SJCRH30 (cell line): ENCODE results near the gene EARS2. TPM values are rescaled to one million over a fixed set of nuclear protein-coding genes. Genes with fewer than 3 reads are reported as not detected.

ENCODE experiments used
- DNase-seq, 2 experiments: peaks; one replicate each; pipeline ENCODE4 v3.0.0-alpha.2; 2015 to 2020
- H3K27ac ChIP-seq: fragments of 250-450 bp; sonication (Bioruptor Pico); 2 replicates; pipeline ENCODE4 v1.5.1; 2020; ENCODE audit warnings: mild to moderate bottlenecking, moderate library complexity
- H3K27me3 ChIP-seq: fragments of 250-450 bp; sonication (Bioruptor Pico); 2 replicates; pipeline ENCODE4 v1.5.1; 2020; ENCODE audit warnings: mild to moderate bottlenecking, moderate library complexity
- H3K36me3 ChIP-seq: fragments of 250-450 bp; sonication (Bioruptor Pico); 2 replicates; pipeline ENCODE4 v1.5.1; 2020; ENCODE audit warnings: mild to moderate bottlenecking, moderate library complexity
- H3K4me1 ChIP-seq: fragments of 250-450 bp; sonication (Bioruptor Pico); 2 replicates; pipeline ENCODE4 v1.5.1; 2020; ENCODE audit warnings: mild to moderate bottlenecking, moderate library complexity
- H3K4me3 ChIP-seq: fragments of 250-450 bp; sonication (Bioruptor Pico); 2 replicates; pipeline ENCODE4 v1.5.1; 2020; ENCODE audit warnings: mild to moderate bottlenecking, moderate library complexity
- H3K9me3 ChIP-seq: fragments of 250-450 bp; sonication (Bioruptor Pico); replicated peaks from 2 replicates; pipeline ENCODE4 v1.5.1; 2020; ENCODE audit warnings: mild to moderate bottlenecking, moderate library complexity
- total RNA-seq: library from RNA; depleted of rRNA; stranded (reverse); fragments of >200 nt; shearing (Covaris generic); gene quantifications from 2 replicates; pipeline ENCODE4 v1.2.3, GENCODE V29; 2014

Gene EARS2
- total RNA-seq, 1 experiment from 2014 or later: 25.9 TPM

GRCh38 chr16:23578101-23578830 lies 21.1 kb upstream of the EARS2 start:
- no peaks in the 10 kb centered on the region for H3K27me3 ChIP-seq
- H3K36me3 ChIP-seq: peaks cover 18% of the 10 kb centered on the region
- no peaks in the 10 kb centered on the region for H3K4me1 ChIP-seq
- H3K27ac ChIP-seq: no peak overlapping the region
- no peak overlapping the region for H3K4me3 ChIP-seq
- H3K9me3 ChIP-seq: no peaks in the 10 kb centered on the region
- DNase-seq: no peak

- no peak for DNase-seq
- no peaks in the 10 kb centered on the region for H3K4me1 ChIP-seq
Measured at GRCh38 chr16:23577493-23577892, 20.3 kb upstream of the EARS2 start.

GRCh38 chr16:23575834-23576233 lies 18.7 kb upstream of the EARS2 start:
- H3K9me3 ChIP-seq: no peaks in the 10 kb centered on the region
- H3K27me3 ChIP-seq: no peaks in the 10 kb centered on the region
- H3K36me3 ChIP-seq: peaks cover 18% of the 10 kb centered on the region
- no peaks in the 10 kb centered on the region for H3K4me1 ChIP-seq
- no peak for DNase-seq
- no peak overlapping the region for H3K4me3 ChIP-seq
- no peak overlapping the region for H3K27ac ChIP-seq

More at GRCh38 chr16:23577493-23577892, 20.3 kb upstream of the EARS2 start:
- H3K27ac ChIP-seq: no peak overlapping the region
- H3K4me3 ChIP-seq: no peak overlapping the region
- no peaks in the 10 kb centered on the region for H3K27me3 ChIP-seq
- peaks cover 24% of the 10 kb centered on the region for H3K36me3 ChIP-seq
- H3K9me3 ChIP-seq: no peaks in the 10 kb centered on the region

GRCh38 chr16:23573817-23574216 lies 16.7 kb upstream of the EARS2 start:
- H3K4me3 ChIP-seq: no peak overlapping the region
- peaks cover 15% of the 10 kb centered on the region for H3K36me3 ChIP-seq
- no peak overlapping the region for H3K27ac ChIP-seq
- DNase-seq: no peak
- no peaks in the 10 kb centered on the region for H3K9me3 ChIP-seq
- H3K27me3 ChIP-seq: no peaks in the 10 kb centered on the region
- H3K4me1 ChIP-seq: no peaks in the 10 kb centered on the region

- no peaks in the 10 kb centered on the region for H3K9me3 ChIP-seq
- peak; percentile 10 to 34 for DNase-seq
- H3K36me3 ChIP-seq: peaks cover 23% of the 10 kb centered on the region
- H3K27ac ChIP-seq: no peak overlapping the region
- H3K4me3 ChIP-seq: no peak overlapping the region
- H3K4me1 ChIP-seq: no peaks in the 10 kb centered on the region
- H3K27me3 ChIP-seq: no peaks in the 10 kb centered on the region
Measured at GRCh38 chr16:23572394-23572793, 15.2 kb upstream of the EARS2 start.

- Histone ChIP-seq H3K4me1 (no peaks in the 10 kb centered on the region), H3K27me3 (no peaks in the 10 kb centered on the region), H3K27ac (no peak overlapping the region), H3K4me3 (no peak overlapping the region), H3K36me3 (peaks cover 28% of the 10 kb centered on the region), H3K9me3 (no peaks in the 10 kb centered on the region)
- no peak for DNase-seq
Measured at GRCh38 chr16:23571895-23572294, 14.7 kb upstream of the EARS2 start.

- H3K9me3 ChIP-seq: no peaks in the 10 kb centered on the region
- H3K27me3 ChIP-seq: no peaks in the 10 kb centered on the region
- no peaks in the 10 kb centered on the region for H3K4me1 ChIP-seq
- H3K4me3 ChIP-seq: no peak overlapping the region
- H3K36me3 ChIP-seq: peaks cover 29% of the 10 kb centered on the region
- DNase-seq: no peak
- no peak overlapping the region for H3K27ac ChIP-seq
Measured at GRCh38 chr16:23570992-23571632, 14.0 kb upstream of the EARS2 start.

- DNase-seq: peak; percentile 19
- Histone ChIP-seq H3K27ac (no peak overlapping the region), H3K27me3 (no peaks in the 10 kb centered on the region), H3K4me3 (no peak overlapping the region), H3K36me3 (peaks cover 50% of the 10 kb centered on the region), H3K9me3 (no peaks in the 10 kb centered on the region), H3K4me1 (no peaks in the 10 kb centered on the region)
Measured at GRCh38 chr16:23567602-23568001, 10.5 kb upstream of the EARS2 start.

- no peak overlapping the region for H3K27ac ChIP-seq
- DNase-seq: no peak
- H3K4me1 ChIP-seq: no peaks in the 10 kb centered on the region
- H3K9me3 ChIP-seq: no peaks in the 10 kb centered on the region
- no peak overlapping the region for H3K4me3 ChIP-seq
- peaks cover 49% of the 10 kb centered on the region for H3K36me3 ChIP-seq
- H3K27me3 ChIP-seq: no peaks in the 10 kb centered on the region
Measured at GRCh38 chr16:23566724-23567123, 9.6 kb upstream of the EARS2 start.

GRCh38 chr16:23564575-23565363 lies 7.6 kb upstream of the EARS2 start:
- H3K36me3 ChIP-seq: peaks cover 59% of the 10 kb centered on the region
- DNase-seq: no peak
- no peaks in the 10 kb centered on the region for H3K27me3 ChIP-seq
- H3K4me1 ChIP-seq: no peaks in the 10 kb centered on the region
- no peaks in the 10 kb centered on the region for H3K9me3 ChIP-seq
- no peak overlapping the region for H3K4me3 ChIP-seq
- no peak overlapping the region for H3K27ac ChIP-seq

GRCh38 chr16:23563186-23563585 lies 6.0 kb upstream of the EARS2 start:
- no peak overlapping the region for H3K4me3 ChIP-seq
- DNase-seq: no peak
- no peaks in the 10 kb centered on the region for H3K4me1 ChIP-seq
- H3K27ac ChIP-seq: no peak overlapping the region
- no peaks in the 10 kb centered on the region for H3K27me3 ChIP-seq
- H3K9me3 ChIP-seq: no peaks in the 10 kb centered on the region
- H3K36me3 ChIP-seq: peaks cover 59% of the 10 kb centered on the region

GRCh38 chr16:23562505-23562904 lies 5.4 kb upstream of the EARS2 start:
- no peak overlapping the region for H3K27ac ChIP-seq
- H3K9me3 ChIP-seq: no peaks in the 10 kb centered on the region
- H3K27me3 ChIP-seq: no peaks in the 10 kb centered on the region
- H3K4me1 ChIP-seq: no peaks in the 10 kb centered on the region
- H3K4me3 ChIP-seq: no peak overlapping the region
- peaks cover 56% of the 10 kb centered on the region for H3K36me3 ChIP-seq
- DNase-seq: no peak

GRCh38 chr16:23561586-23561985 lies 4.4 kb upstream of the EARS2 start:
- H3K4me1 ChIP-seq: no peaks in the 10 kb centered on the region
- no peaks in the 10 kb centered on the region for H3K27me3 ChIP-seq
- H3K36me3 ChIP-seq: peaks cover 48% of the 10 kb centered on the region
- H3K27ac ChIP-seq: no peak overlapping the region
- DNase-seq: no peak
- no peak overlapping the region for H3K4me3 ChIP-seq
- H3K9me3 ChIP-seq: no peaks in the 10 kb centered on the region

GRCh38 chr16:23557779-23558702 lies 891 bp upstream of the EARS2 start:
- H3K36me3 ChIP-seq: peaks cover 23% of the 10 kb centered on the region
- H3K27me3 ChIP-seq: no peaks in the 10 kb centered on the region
- H3K27ac ChIP-seq: peak overlapping the region; percentile 91
- peak overlapping the region; percentile 95 for H3K4me3 ChIP-seq
- no peak for DNase-seq
- no peaks in the 10 kb centered on the region for H3K9me3 ChIP-seq
- no peaks in the 10 kb centered on the region for H3K4me1 ChIP-seq
